B cell (primary cell): ENCODE data around the gene RABL6. TPM values are rescaled to one million over a fixed set of nuclear protein-coding genes. Genes with fewer than 3 reads are reported as not detected.

Experiments used
- ATAC-seq: fragments of 200-7000 bp; cut with Tn5 transposase; one replicate; pipeline ENCODE4 v1.10.0; 2021; ENCODE audit warnings: low read depth, mild to moderate bottlenecking, moderate number of reproducible peaks, moderate library complexity
- CTCF ChIA-PET: fragments of 350-600 bp; sonication (Branson Sonifier 250); formaldehyde crosslinking; loops from one replicate; lab custom pipeline; 2021; ENCODE audit warnings: antibody characterized with exemption, inconsistent platforms; lab: Charles Lee
- POLR2A ChIA-PET: fragments of 350-600 bp; sonication (Branson Sonifier 250); formaldehyde crosslinking; loops from one replicate; lab custom pipeline; 2021; ENCODE audit warnings: antibody characterized with exemption; lab: Charles Lee
- DNase-seq: peaks from one replicate; pipeline ENCODE4 v3.0.0; 2013
- H2AFZ ChIP-seq: 2 replicates; pipeline ENCODE4 v1.6.1; 2012; ENCODE audit warnings: mild to moderate bottlenecking, low read depth, low read length; ENCODE audit not compliant: insufficient read depth, poor library complexity, severe bottlenecking
- H3K27ac ChIP-seq, 2 donors: 1 replicate in 1 of 2; 2 replicates in 1 of 2; pipeline ENCODE4 v1.5.1; 2012 to 2013; ENCODE audit warnings: low read length in 2 of 2, mild to moderate bottlenecking in 2 of 2, moderate library complexity in 1 of 2
- H3K27me3 ChIP-seq, 4 experiments: fragments of 200-600 bp in 1 of 4; sonication (generic) in 1 of 4; replicated peaks in 1 of 4; 1 replicate in 2 of 4; 2 replicates in 2 of 4; pipeline versions ENCODE4 v1.6.1 to v1.7.0; 2013 to 2016; ENCODE audit warnings: low read length in 3 of 4, mild to moderate bottlenecking in 2 of 4, mixed read lengths in 1 of 4, moderate library complexity in 1 of 4; ENCODE audit not compliant: insufficient read depth in 4 of 4, control insufficient read depth in 3 of 4; ENCODE audit errors: control extremely low read depth in 1 of 4
- H3K36me3 ChIP-seq, 2 experiments: replicated peaks in 1 of 2; 1 replicate in 1 of 2; 2 replicates in 1 of 2; pipeline versions ENCODE4 v1.6.1 to v1.7.1; 2013; ENCODE audit warnings: low read length in 1 of 2; ENCODE audit not compliant: insufficient read depth in 2 of 2, control insufficient read depth in 1 of 2; ENCODE audit errors: control extremely low read depth in 1 of 2, extremely low read depth in 1 of 2
- H3K4me1 ChIP-seq, 2 donors: fragments of 200-600 bp in 1 of 2; sonication (generic) in 1 of 2; 1 replicate in 1 of 2; 2 replicates in 1 of 2; pipeline versions ENCODE4 v1.5.1 to v1.6.1; 2013 to 2017; ENCODE audit warnings: low read length in 2 of 2; ENCODE audit not compliant: control insufficient read depth in 2 of 2, insufficient read depth in 2 of 2
- H3K4me2 ChIP-seq: replicated peaks from 2 replicates; pipeline ENCODE3; 2012; ENCODE audit warnings: mild to moderate bottlenecking, low read depth, low read length; ENCODE audit not compliant: poor library complexity, severe bottlenecking
- H3K4me3 ChIP-seq, 5 experiments: fragments of 200-600 bp in 1 of 5; sonication (generic) in 1 of 5; 1 replicate in 3 of 5; 2 replicates in 2 of 5; pipeline versions ENCODE4 v1.5.1 to v1.7.0; 2011 to 2016; ENCODE audit warnings: low read length in 4 of 5, mild to moderate bottlenecking in 4 of 5, low read depth in 2 of 5, control low read depth in 1 of 5, moderate library complexity in 1 of 5; ENCODE audit not compliant: insufficient read depth in 1 of 5; ENCODE audit errors: control extremely low read depth in 1 of 5, extremely low read depth in 1 of 5
- H3K79me2 ChIP-seq: fragments of 200-600 bp; sonication (generic); one replicate; pipeline ENCODE4 v1.6.0; 2016; ENCODE audit warnings: low read length; ENCODE audit not compliant: control insufficient read depth, insufficient read depth
- H3K9ac ChIP-seq: fragments of 200-600 bp; sonication (generic); 2 replicates; pipeline ENCODE4 v1.6.1; 2017; ENCODE audit warnings: mild to moderate bottlenecking, low read length, moderate library complexity
- H3K9me3 ChIP-seq, 3 donors: one replicate each; pipeline versions ENCODE4 v1.6.1 to v1.7.1; 2013; ENCODE audit warnings: low read length in 2 of 3; ENCODE audit not compliant: control insufficient read depth in 2 of 3, insufficient read depth in 1 of 3; ENCODE audit errors: control extremely low read depth in 1 of 3
- H4K20me1 ChIP-seq: 2 replicates; pipeline ENCODE4 v1.6.0; 2012; ENCODE audit warnings: mild to moderate bottlenecking, low read length; ENCODE audit not compliant: insufficient read depth, control insufficient read depth, poor library complexity, severe bottlenecking
- H3K27ac Mint-ChIP-seq: one replicate; pipeline ENCODE4 v1.8.0; 2021; ENCODE audit warnings: mixed read lengths
- H3K27me3 Mint-ChIP-seq: one replicate; pipeline ENCODE4 v1.8.0; 2021; ENCODE audit warnings: mixed read lengths
- H3K4me1 Mint-ChIP-seq: one replicate; pipeline ENCODE4 v1.8.0; 2021; ENCODE audit warnings: mixed read lengths
- H3K4me3 Mint-ChIP-seq: one replicate; pipeline ENCODE4 v1.8.0; 2021; ENCODE audit warnings: mixed read lengths
- H3K9me3 Mint-ChIP-seq: one replicate; pipeline ENCODE4 v1.8.0; 2022; ENCODE audit warnings: mixed read lengths; ENCODE audit not compliant: insufficient read depth
- EZH2 ChIP-seq: IDR thresholded peaks from 2 replicates; pipeline ENCODE4 v1.6.1; 2012; ENCODE audit warnings: borderline replicate concordance, low read depth, mild to moderate bottlenecking, moderate library complexity, low read length; ENCODE audit not compliant: insufficient read depth, poor library complexity, severe bottlenecking
- WGBS: methylation state at CpG from one replicate; pipeline ENCODE4 v1.1.5; 2013; ENCODE audit warnings: missing lambda C conversion rate; ENCODE audit not compliant: insufficient coverage; 5-methylcytosine and 5-hydroxymethylcytosine counted together
- intact Hi-C: fragments of 100-400 bp; cut with micrococcal nuclease; formaldehyde crosslinking; loops from one replicate; pipeline ENCODE4 v1.10.0; 2022
- polyA plus RNA-seq: library from polyadenylated mRNA; depleted of rRNA; stranded (reverse); fragments of >200 nt; gene quantifications from 2 replicates; pipeline ENCODE4 v1.2.3, GENCODE V29; 2012
- total RNA-seq, 2 donors: library from RNA; stranded (reverse); fragments of 120-200 nt in 1 of 2; gene quantifications; 1 replicate in 1 of 2; 2 replicates in 1 of 2; pipeline versions ENCODE4 v1.2.3 to v1.2.4, GENCODE V29; 2013 to 2022
- TF ChIP-seq, protein P1 (sequence below): fragments of 200-600 bp; IDR thresholded peaks from one replicate; pipeline ENCODE4 v1.8.0; 2022; ENCODE audit warnings: antibody characterized with exemption, mild to moderate bottlenecking

Gene RABL6
- total and polyA plus RNA-seq, 2 donors (not counting 1 experiment from before 2014, with no cell fraction given), result 33.6 to 70.5 TPM

DNA sequence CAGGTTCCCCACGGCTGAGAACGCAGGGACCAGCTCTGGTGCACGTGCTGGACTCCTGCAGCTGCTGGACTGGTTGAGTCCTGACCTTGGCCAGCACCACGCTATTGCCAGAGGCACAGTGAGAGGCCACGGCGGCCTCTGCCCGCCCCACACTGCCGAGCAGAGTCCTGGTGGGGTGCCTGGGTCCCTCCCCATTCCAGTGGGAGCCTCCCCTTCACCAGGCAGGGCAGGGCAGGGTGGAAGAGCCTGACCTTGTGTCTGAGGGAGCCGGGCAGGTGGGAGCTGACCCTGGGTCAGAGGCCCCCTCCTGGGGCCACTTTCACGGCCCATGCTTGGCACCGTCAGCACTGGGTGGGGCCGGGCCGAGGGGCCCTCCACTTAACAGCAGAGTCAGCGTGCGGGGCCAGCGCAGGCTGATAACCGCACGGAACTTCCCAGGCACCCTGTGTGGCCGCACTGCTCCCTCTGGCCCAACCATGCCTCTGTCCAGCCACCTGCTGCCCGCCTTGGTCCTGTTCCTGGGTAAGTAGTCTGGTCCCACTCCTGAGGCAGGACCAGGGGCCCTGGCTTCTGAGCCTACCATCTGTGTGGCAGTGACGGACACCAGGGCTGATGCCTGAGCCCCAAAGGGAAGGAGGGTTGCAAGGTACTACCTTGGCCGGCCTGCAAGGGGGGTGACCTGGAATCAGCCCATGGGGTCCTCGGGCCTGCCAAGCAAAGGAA lies 44.4 kb downstream of the RABL6 start, which contains the start of gene MAMDC4:
Gene MAMDC4, plus strand, starts transcription at position 406 of the 723 bp plus-strand sequence. Its CDS starts 71 bp downstream, at position 477.
- intact Hi-C loops, result no loop called here
- peaks cover 0 to 4% of the 10 kb centered on the region in 2 experiments for H3K36me3 ChIP-seq
- H3K79me2 ChIP-seq, result peaks cover 2% of the 10 kb centered on the region
- H3K27me3 Mint-ChIP-seq, result peaks cover 7% of the 10 kb centered on the region
- peak within 1 kb of the TSS; percentile 3 for H3K4me3 Mint-ChIP-seq
- ChIA-PET POLR2A (no interaction called here), CTCF (interaction anchor here (0.6 to 1.2 kb wide), 2 partner anchors 10 to 12 kb away, joined by 3 read pairs; partner anchors contain the start of gene AJM1)
- DNase-seq (no peak), ATAC-seq (no peak)
- H3K4me2 ChIP-seq, result no peak within 1 kb of the TSS
- no peak within 1 kb of the TSS for H2AFZ ChIP-seq
- H3K27me3 ChIP-seq, result peaks cover 0 to 11% (median 5%) of the 10 kb centered on the region in 4 experiments
- TF ChIP-seq EZH2, result no peak
- TF ChIP-seq, protein P1, sequence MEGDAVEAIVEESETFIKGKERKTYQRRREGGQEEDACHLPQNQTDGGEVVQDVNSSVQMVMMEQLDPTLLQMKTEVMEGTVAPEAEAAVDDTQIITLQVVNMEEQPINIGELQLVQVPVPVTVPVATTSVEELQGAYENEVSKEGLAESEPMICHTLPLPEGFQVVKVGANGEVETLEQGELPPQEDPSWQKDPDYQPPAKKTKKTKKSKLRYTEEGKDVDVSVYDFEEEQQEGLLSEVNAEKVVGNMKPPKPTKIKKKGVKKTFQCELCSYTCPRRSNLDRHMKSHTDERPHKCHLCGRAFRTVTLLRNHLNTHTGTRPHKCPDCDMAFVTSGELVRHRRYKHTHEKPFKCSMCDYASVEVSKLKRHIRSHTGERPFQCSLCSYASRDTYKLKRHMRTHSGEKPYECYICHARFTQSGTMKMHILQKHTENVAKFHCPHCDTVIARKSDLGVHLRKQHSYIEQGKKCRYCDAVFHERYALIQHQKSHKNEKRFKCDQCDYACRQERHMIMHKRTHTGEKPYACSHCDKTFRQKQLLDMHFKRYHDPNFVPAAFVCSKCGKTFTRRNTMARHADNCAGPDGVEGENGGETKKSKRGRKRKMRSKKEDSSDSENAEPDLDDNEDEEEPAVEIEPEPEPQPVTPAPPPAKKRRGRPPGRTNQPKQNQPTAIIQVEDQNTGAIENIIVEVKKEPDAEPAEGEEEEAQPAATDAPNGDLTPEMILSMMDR, result no peak
- H3K4me1 ChIP-seq, result peaks cover 20 to 23% of the 10 kb centered on the region in 2 donors
- WGBS, result 94% methylated on average over 23 of the region's 23 CpGs
- H3K4me3 ChIP-seq, result no peak within 1 kb of the TSS
- no peaks in the 10 kb centered on the region for H3K9me3 Mint-ChIP-seq
- H3K27ac ChIP-seq, result no peak within 1 kb of the TSS
- peaks cover 0 to 6% (median 0%) of the 10 kb centered on the region in 3 donors for H3K9me3 ChIP-seq
- peaks cover 13% of the 10 kb centered on the region for H4K20me1 ChIP-seq
- H3K9ac ChIP-seq, result no peak within 1 kb of the TSS
- H3K4me1 Mint-ChIP-seq, result peaks cover 16% of the 10 kb centered on the region
- H3K27ac Mint-ChIP-seq, result no peak within 1 kb of the TSS
